Upper lobe of right lung (tissue), 1 donor: ENCODE results near the gene RPP14. TPM values are rescaled to one million over a fixed set of nuclear protein-coding genes. Genes with fewer than 3 reads are reported as not detected.
A peak's percentile ranks its signal among the peaks of the same experiment; 100 is the strongest.

ENCODE experiments used
- ATAC-seq: fragments of 200-7000 bp; cut with Tn5 transposase; one replicate; pipeline ENCODE4 v1.9.1; 2020; ENCODE audit warnings: mild to moderate bottlenecking, moderate library complexity
- DNase-seq: peaks from one replicate; pipeline ENCODE4 v3.0.0-alpha.2; 2020
- H3K27ac ChIP-seq: fragments of 200-600 bp; one replicate; pipeline ENCODE4 v1.8.0; 2022
- H3K27me3 ChIP-seq: fragments of 200-600 bp; one replicate; pipeline ENCODE4 v1.8.0; 2022; ENCODE audit warnings: mild to moderate bottlenecking
- H3K36me3 ChIP-seq: fragments of 200-600 bp; one replicate; pipeline ENCODE4 v1.8.0; 2022
- H3K4me1 ChIP-seq: fragments of 200-600 bp; one replicate; pipeline ENCODE4 v1.8.0; 2022
- H3K4me3 ChIP-seq: fragments of 200-600 bp; one replicate; pipeline ENCODE4 v1.8.0; 2022; ENCODE audit warnings: mild to moderate bottlenecking
- H3K9me3 ChIP-seq: fragments of 200-600 bp; one replicate; pipeline ENCODE4 v1.8.0; 2022
- CTCF ChIP-seq: fragments of 200-600 bp; IDR thresholded peaks from one replicate; pipeline ENCODE4 v1.8.0; 2022; ENCODE audit warnings: antibody characterized with exemption
- intact Hi-C: fragments of 100-400 bp; cut with DNase I; formaldehyde crosslinking; loops from one replicate; pipeline ENCODE4 v1.11.0; 2022
- total RNA-seq: library from RNA; stranded (reverse); fragmentation: NEBNext Ultra II Directional; extraction: Animal tissue kit (Norgen Biotek cat#: 25700); gene quantifications from one replicate; pipeline ENCODE4 v1.2.1, GENCODE V29; 2021
- donor health status: DM: no; HTN: yes; CAD: no; lungs with severe emphysema.

Gene RPP14
- total RNA-seq, 1 donor from 2014 or later, result 13.6 TPM

DNA sequence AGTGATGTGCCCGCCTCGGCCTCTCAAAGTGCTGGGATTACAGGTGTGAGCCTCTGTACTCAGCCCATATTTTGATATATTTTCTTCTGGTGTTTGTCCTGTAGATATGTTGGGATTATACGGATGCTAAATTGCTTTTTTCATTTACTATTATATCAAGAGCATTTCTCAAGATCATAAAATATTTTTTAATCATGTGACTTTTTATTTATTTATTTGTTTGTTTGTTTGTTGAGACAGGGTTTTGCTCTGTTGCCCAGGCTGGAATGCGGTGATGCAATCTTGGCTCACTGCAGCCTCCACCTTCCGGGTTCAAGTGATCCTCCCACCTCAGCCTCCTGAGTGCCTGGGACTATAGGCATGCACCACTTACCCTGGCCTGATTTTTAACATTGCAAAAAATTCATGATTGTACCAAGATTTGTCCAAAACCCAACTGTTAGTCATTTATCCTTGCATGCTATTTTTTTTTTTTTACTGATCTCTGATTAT is 23.9 kb downstream of the RPP14 start:
- H3K36me3 ChIP-seq, result no peaks in the 10 kb centered on the region
- H3K9me3 ChIP-seq, result no peaks in the 10 kb centered on the region
- no peak overlapping the region for H3K4me3 ChIP-seq
- H3K27me3 ChIP-seq, result no peaks in the 10 kb centered on the region
- H3K4me1 ChIP-seq, result peaks cover 27% of the 10 kb centered on the region
- no peak for TF ChIP-seq CTCF
- ATAC-seq (no peak), DNase-seq (no peak)
- intact Hi-C loops, result loop anchor here (10.0 kb wide), 1 partner anchor 75 kb away; no protein-coding TSS in a partner anchor
- no peak overlapping the region for H3K27ac ChIP-seq

- H3K27me3 ChIP-seq, result no peaks in the 10 kb centered on the region
- no peaks in the 10 kb centered on the region for H3K36me3 ChIP-seq
- no peak overlapping the region for H3K4me3 ChIP-seq
- H3K9me3 ChIP-seq, result no peaks in the 10 kb centered on the region
- TF ChIP-seq CTCF, result no peak
- H3K4me1 ChIP-seq, result peaks cover 30% of the 10 kb centered on the region
- DNase-seq (no peak), ATAC-seq (no peak)
- intact Hi-C loops, result loop anchor here (10.0 kb wide), 1 partner anchor 73 kb away; no protein-coding TSS in a partner anchor
- no peak overlapping the region for H3K27ac ChIP-seq
Observed at GRCh38 chr3:58331593-58332152, 25.6 kb downstream of the RPP14 start.

DNA sequence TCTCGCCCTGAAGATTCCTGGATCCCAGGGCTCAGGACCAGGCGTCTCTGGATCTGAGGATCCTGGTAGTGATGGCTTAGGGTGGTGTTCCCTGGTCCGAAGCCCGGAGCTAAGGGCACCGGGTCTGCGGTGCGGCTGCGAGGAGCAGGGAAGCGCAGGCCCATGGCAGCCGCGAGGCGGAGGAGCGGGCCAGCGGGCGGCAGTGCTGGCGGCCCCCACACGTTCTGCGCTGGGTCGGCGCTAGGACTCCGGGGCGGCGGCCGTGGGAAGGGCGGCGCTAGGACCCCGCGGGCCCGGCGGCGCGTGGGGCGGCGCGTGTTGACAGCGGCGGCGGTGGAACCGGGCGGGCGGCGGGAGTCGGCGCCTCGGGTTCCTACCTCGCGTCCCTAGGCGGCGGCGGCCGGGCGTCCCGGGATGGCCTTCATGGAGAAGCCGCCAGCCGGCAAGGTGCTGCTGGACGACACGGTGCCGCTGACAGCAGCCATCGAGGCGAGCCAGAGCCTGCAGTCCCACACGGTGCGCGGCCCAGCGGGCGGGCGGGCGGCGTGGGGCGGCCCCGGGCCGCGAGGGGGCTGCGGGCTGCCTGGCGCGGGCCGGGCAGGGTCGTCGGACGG is 26.6 kb downstream of the RPP14 start, which contains the start of gene PXK:
TSS of gene PXK (plus strand) at position 318 of the 614 bp plus-strand sequence. CDS start at position 415, 97 bp downstream.
- intact Hi-C loops, result loop anchor here (10.0 kb wide), 1 partner anchor 72 kb away; no protein-coding TSS in a partner anchor
- DNase-seq (peak; percentile 92), ATAC-seq (peak; percentile 98)
- H3K27ac ChIP-seq, result peak within 1 kb of the TSS; percentile 60
- peaks cover 30% of the 10 kb centered on the region for H3K4me1 ChIP-seq
- no peaks in the 10 kb centered on the region for H3K36me3 ChIP-seq
- H3K9me3 ChIP-seq, result no peaks in the 10 kb centered on the region
- H3K4me3 ChIP-seq, result peak within 1 kb of the TSS; percentile 85
- no peak for TF ChIP-seq CTCF
- no peaks in the 10 kb centered on the region for H3K27me3 ChIP-seq

DNA sequence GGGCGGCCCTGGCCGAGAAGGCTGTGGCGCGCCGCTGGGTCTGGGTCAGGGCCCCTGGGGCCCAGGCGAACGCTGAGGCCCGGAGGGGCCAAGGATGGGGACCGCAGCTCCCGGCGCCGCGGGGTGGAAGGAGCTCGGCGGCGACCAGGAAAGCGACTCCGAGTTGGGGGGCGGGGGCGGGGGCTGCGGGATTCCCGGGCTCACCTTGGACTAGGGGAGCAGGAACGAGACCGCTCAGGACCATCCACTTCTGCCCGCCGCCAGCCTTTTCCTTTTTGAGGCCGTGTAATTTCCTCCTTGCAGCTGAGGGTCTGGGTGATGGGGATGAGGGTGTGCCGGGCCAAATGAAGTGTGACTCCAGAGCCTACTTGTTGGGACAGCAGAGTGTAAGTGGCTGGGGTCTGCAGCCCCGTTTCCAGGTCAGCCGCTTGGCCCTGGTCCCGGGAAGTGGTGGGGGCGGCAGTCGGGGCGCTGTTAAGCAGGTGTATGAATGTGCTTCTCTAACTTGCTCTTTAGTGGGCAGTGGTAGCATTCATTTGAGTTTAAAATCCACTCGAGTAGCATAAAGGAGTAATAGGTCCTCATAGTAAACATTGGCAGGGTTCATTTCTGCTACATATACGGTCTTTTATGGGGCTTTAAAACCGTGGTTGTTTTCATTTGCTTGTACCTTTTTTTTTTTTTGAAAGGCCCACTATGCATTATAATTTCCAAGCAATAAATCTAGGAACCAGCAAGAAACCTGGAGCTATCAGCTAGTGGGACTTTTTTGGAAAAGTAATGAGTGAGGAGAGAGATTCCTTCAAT is 27.4 kb downstream of the RPP14 start:
- Histone ChIP-seq H3K27ac (peak overlapping the region; percentile 38), H3K36me3 (no peaks in the 10 kb centered on the region), H3K4me3 (peak overlapping the region; percentile 85), H3K4me1 (peaks cover 30% of the 10 kb centered on the region), H3K9me3 (no peaks in the 10 kb centered on the region), H3K27me3 (no peaks in the 10 kb centered on the region)
- DNase-seq (peak; percentile 66), ATAC-seq (peak; percentile 4)
- intact Hi-C loops, result loop anchor here (10.0 kb wide), 1 partner anchor 71 kb away; no protein-coding TSS in a partner anchor
- no peak for TF ChIP-seq CTCF

- intact Hi-C loops, result loop anchor here (10.0 kb wide), 1 partner anchor 71 kb away; no protein-coding TSS in a partner anchor
- Histone ChIP-seq H3K4me3 (peak overlapping the region; percentile 85), H3K9me3 (no peaks in the 10 kb centered on the region), H3K4me1 (peaks cover 30% of the 10 kb centered on the region), H3K36me3 (no peaks in the 10 kb centered on the region), H3K27me3 (no peaks in the 10 kb centered on the region), H3K27ac (peak overlapping the region; percentile 38)
- DNase-seq (no peak), ATAC-seq (no peak)
- TF ChIP-seq CTCF, result no peak
Observed at GRCh38 chr3:58334013-58334321, 27.9 kb downstream of the RPP14 start.
